GM12875 (cell line): ENCODE results near the gene TSHZ2.

Experiments used
- H3K4me3 ChIP-seq: one replicate; pipeline ENCODE4 v1.5.1; 2011; ENCODE audit warnings: low read depth, low read length, control low read depth
- TF ChIP-seq, protein P1 (sequence below): IDR thresholded peaks from 2 replicates; pipeline ENCODE4 v1.5.1; 2011; ENCODE audit warnings: low read depth, mild to moderate bottlenecking, control low read depth, inconsistent platforms, low read length, moderate library complexity, borderline replicate concordance; ENCODE audit not compliant: insufficient read depth

TSHZ2 gene

DNA sequence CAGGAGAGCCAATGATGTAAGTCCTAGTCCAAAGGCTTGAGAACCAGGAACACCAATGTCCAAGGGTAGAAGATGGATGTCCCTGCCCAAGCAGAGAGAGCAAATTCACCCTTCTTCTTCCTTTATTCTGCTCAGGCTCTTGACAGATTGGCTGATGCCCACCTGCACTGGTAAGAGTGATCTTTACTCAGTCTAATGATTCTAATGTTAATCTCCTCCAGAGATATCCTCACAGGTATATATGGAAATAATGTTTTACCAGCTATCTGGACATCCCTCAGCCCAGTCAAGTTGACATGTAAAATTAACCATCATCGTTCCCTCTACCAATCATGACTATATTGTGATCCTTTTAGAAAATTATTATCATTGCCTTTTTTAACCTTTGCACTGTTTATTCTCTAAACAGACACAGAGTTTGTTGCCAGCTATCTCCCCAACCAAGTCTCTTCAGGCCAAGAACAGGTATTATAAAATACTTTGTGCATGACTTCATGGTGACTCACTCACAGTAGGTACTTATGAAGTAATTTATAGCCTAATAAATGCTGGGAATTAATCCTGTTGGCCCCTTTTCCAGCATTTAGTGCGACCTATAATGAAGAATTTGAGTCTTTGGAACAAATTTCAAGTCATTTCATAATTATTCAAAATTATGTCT lies 26.2 kb upstream of the TSHZ2 start:
- H3K4me3 ChIP-seq = no peak overlapping the region
- TF ChIP-seq, protein P1, sequence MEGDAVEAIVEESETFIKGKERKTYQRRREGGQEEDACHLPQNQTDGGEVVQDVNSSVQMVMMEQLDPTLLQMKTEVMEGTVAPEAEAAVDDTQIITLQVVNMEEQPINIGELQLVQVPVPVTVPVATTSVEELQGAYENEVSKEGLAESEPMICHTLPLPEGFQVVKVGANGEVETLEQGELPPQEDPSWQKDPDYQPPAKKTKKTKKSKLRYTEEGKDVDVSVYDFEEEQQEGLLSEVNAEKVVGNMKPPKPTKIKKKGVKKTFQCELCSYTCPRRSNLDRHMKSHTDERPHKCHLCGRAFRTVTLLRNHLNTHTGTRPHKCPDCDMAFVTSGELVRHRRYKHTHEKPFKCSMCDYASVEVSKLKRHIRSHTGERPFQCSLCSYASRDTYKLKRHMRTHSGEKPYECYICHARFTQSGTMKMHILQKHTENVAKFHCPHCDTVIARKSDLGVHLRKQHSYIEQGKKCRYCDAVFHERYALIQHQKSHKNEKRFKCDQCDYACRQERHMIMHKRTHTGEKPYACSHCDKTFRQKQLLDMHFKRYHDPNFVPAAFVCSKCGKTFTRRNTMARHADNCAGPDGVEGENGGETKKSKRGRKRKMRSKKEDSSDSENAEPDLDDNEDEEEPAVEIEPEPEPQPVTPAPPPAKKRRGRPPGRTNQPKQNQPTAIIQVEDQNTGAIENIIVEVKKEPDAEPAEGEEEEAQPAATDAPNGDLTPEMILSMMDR = no peak

DNA sequence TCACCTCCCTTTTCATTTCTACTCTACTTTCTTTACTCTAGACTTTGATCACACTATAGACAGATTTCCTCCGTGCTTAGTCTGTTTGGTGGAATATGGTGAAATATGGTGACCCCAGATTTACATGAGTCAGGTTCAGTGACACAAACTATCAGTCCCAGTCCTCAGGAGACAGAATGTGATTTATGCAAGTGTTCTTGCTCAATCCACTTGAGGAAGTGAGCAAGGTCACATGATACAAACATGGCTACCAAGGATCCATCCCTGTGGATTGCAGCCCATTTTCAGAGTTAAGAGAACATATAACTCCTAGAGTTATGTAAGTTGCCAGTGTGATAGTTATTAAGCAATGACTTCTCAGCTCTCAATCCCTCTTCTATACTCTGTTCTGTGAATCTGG lies 23.7 kb upstream of the TSHZ2 start:
- H3K4me3 ChIP-seq = no peak overlapping the region
- TF ChIP-seq, protein P1 = no peak

DNA sequence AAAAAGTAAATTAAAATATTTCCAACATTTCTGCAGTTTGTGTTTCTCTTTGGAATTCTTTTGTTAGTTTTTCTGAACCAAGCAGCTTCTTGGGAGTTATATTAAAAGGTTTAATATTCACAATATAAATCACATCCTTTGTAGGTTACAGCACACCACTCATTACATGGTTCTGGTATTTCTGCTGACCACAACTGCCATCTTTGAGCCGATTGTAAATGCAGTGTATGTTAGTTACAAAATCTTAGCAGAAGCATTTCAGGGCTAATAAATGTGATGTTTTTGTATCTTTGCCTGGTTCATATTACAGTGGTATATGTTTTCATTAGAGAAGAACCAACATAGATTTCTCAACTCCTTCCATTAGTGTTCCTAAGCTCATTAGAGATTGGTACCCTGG lies 19.1 kb upstream of the TSHZ2 start:
- no peak overlapping the region for H3K4me3 ChIP-seq
- TF ChIP-seq, protein P1 = no peak

DNA sequence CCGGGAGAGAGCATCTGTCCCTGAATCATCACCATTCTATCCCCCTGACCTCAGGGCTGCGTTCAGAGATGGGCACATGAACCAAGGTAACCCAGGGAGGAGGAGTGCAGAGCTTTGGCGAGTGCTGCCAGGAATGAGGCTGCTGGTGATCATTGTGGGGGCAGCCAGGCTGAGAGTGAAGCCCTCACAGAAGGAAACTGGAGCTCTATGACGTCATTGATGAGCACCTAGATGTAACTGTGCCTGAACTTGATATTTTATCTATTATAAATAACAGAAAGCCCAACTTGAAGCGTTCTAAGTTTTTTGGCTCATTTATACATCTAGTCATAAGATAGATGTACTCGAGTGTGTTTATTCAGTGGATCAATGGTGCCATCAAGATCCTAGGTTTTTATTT lies 17.3 kb upstream of the TSHZ2 start:
- no peak overlapping the region for H3K4me3 ChIP-seq
- TF ChIP-seq, protein P1 = no peak

DNA sequence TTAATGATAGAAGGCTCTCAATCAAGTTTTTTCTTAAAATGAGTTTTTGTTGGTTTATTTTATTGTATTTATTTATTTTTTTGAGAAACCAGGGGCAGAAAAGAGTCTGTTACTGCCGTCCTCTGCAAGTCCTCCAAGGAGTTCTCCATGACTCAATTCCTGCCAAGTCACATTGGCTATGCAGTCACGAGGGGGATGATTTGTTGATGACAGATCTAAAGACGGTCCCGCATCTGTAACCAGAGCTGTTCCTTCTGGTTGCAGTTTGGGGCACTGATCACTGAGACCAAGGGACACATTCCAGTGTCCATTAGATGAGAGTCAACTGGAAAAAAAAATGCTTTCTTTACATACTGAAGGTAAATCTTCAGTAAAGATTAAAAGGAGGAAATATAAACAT lies 13.9 kb upstream of the TSHZ2 start:
- TF ChIP-seq, protein P1 = no peak
- H3K4me3 ChIP-seq = no peak overlapping the region

DNA sequence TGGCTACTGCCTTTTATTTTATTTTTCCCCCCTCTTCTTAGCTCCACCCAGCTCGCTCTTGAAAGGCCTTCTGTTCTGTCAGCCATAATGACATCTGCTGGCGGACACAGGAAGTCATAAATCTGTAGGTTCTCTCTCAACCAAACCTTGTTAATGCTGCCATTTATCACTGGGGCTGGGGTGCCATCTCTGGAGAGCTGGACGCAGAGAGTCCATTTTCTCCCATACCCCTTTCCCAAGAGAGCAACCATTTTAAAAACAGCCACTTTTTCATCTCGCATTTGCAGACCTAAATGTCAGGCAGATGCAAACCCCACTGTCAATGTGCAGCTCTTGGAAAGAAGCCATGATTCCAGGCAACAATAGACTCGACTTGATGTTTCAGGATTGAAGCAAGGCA lies 13.0 kb upstream of the TSHZ2 start:
- no peak overlapping the region for H3K4me3 ChIP-seq
- TF ChIP-seq, protein P1 = no peak

DNA sequence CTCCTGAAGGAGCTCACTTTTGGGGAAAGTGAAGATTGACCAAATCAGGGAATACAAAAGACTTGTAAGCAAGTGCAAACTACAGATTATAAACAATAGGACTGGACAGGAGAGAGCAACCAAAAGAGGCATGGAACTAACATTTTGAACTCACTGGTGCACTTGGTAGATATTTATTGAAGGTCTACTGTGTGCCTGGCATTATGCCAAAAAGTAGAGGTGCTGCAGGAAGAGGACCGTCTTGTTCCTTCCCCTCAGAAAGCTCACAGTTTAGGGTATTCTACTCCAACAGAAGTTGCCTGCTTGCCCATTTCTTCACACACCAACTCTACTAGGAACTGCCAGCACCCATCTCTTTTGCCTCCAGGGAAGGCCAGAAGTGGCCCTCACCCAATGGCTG lies 10.0 kb upstream of the TSHZ2 start:
- TF ChIP-seq, protein P1 = no peak
- H3K4me3 ChIP-seq = no peak overlapping the region
